ENCODE data around the gene MBTPS1.

Gene MBTPS1

GRCh38 chr16:84039696-84040095 lies 77.0 kb downstream of the MBTPS1 start:
- no peak for DNase-seq

- DNase-seq = no peak
Observed at GRCh38 chr16:84038469-84038868, 78.3 kb downstream of the MBTPS1 start.

GRCh38 chr16:84036982-84037425 lies 79.7 kb downstream of the MBTPS1 start:
- DNase-seq = no peak

GRCh38 chr16:84036131-84036530 lies 80.6 kb downstream of the MBTPS1 start:
- no peak for DNase-seq

GRCh38 chr16:84034516-84034915 lies 82.2 kb downstream of the MBTPS1 start:
- DNase-seq = no peak

- no peak for DNase-seq
Observed at GRCh38 chr16:84033251-84034195, 83.2 kb downstream of the MBTPS1 start.

- peak in 1 of 56 donors; percentile 8 for DNase-seq
Observed at GRCh38 chr16:84032458-84033178, 84.1 kb downstream of the MBTPS1 start.

GRCh38 chr16:84031556-84031955 lies 85.2 kb downstream of the MBTPS1 start:
- no peak for DNase-seq

- DNase-seq = peak in 1 of 56 donors; percentile 7
Observed at GRCh38 chr16:84029297-84030047, 87.3 kb downstream of the MBTPS1 start.

- DNase-seq = peak in 9 of 56 donors; percentile 6 to 37 (median 22)
Observed at GRCh38 chr16:84027625-84028024, 89.1 kb downstream of the MBTPS1 start.

GRCh38 chr16:84026606-84027005 lies 90.1 kb downstream of the MBTPS1 start:
- no peak for DNase-seq

- no peak for DNase-seq
Observed at GRCh38 chr16:84024854-84025253, 91.9 kb downstream of the MBTPS1 start.

GRCh38 chr16:84022644-84023043 lies 94.1 kb downstream of the MBTPS1 start:
- DNase-seq = no peak

- no peak for DNase-seq
Observed at GRCh38 chr16:84021488-84021887, 95.3 kb downstream of the MBTPS1 start.

- DNase-seq = no peak
Observed at GRCh38 chr16:84020353-84020752, 96.4 kb downstream of the MBTPS1 start.

GRCh38 chr16:84018710-84019109 lies 98.0 kb downstream of the MBTPS1 start:
- no peak for DNase-seq

- DNase-seq = no peak
Observed at GRCh38 chr16:84016477-84016876, 100.3 kb downstream of the MBTPS1 start.

GRCh38 chr16:84015399-84015798 lies 101.3 kb downstream of the MBTPS1 start:
- no peak for DNase-seq

- DNase-seq = no peak
Observed at GRCh38 chr16:84014570-84015327, 102.0 kb downstream of the MBTPS1 start.

GRCh38 chr16:84013787-84014569 lies 102.8 kb downstream of the MBTPS1 start:
- peak in 17 of 56 donors; percentile 12 to 67 (median 36) for DNase-seq
